Fibroblast of lung (primary cell): Measurements from ENCODE around the gene CDH4.

ENCODE experiments used
- EZH2 ChIP-seq: IDR thresholded peaks from 2 replicates; pipeline ENCODE4 v1.5.1; 2012; ENCODE audit warnings: low read length, control low read depth, mild to moderate bottlenecking; ENCODE audit errors: missing control alignments
- TF ChIP-seq, protein P1 (sequence below), 2 donors: IDR thresholded peaks in 1 of 2; conservative IDR thresholded peaks in 1 of 2; 1 replicate in 1 of 2; 2 replicates in 1 of 2; pipeline ENCODE4 v1.5.1; 2011 to 2012; ENCODE audit warnings: low read length in 2 of 2, control low read depth in 1 of 2, inconsistent platforms in 1 of 2, low read depth in 1 of 2, mild to moderate bottlenecking in 1 of 2

DNA sequence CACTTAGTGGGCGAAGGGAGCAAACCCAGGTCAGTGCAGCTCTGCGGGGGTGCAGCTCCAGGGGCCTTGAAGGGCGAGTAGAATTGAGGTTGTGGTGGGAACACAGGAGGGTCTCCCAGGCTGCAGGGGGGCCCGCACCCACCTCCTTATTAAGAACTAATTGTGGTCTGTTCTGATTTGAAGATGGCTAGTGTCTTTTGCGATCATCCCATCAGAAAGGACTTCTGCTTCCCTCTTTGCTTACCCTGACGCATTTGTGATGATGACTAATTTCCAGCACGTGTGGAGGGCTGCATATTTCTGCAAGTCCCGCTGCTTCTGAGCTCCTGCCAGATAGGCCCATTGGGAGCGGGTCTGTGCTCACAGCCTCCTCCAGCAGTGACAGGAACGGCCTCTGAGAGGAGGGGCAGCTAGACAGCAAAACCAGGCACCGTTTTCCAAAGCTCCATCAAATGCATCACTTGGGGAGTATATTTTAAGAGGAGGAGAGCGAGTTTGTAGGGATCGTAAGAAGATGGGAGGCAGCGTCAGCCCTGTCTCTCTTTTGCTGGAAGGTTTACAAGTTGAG is 268.9 kb downstream of the CDH4 start:
- TF ChIP-seq, protein P1, sequence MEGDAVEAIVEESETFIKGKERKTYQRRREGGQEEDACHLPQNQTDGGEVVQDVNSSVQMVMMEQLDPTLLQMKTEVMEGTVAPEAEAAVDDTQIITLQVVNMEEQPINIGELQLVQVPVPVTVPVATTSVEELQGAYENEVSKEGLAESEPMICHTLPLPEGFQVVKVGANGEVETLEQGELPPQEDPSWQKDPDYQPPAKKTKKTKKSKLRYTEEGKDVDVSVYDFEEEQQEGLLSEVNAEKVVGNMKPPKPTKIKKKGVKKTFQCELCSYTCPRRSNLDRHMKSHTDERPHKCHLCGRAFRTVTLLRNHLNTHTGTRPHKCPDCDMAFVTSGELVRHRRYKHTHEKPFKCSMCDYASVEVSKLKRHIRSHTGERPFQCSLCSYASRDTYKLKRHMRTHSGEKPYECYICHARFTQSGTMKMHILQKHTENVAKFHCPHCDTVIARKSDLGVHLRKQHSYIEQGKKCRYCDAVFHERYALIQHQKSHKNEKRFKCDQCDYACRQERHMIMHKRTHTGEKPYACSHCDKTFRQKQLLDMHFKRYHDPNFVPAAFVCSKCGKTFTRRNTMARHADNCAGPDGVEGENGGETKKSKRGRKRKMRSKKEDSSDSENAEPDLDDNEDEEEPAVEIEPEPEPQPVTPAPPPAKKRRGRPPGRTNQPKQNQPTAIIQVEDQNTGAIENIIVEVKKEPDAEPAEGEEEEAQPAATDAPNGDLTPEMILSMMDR (conservative IDR thresholded peaks at IDR 0.05 in 1 of 2, IDR thresholded peaks at IDR 0.05 in 1 of 2; ENCODE audit: low read depth in 1 of 2, low read length in 2 of 2), result no peak
- no peak for TF ChIP-seq EZH2
